NCI-H2029 treated with DMSO at 0.1 percent for 48 hours (cell line): ENCODE data around the gene APOB.

Experiments used
- DNase-seq: peaks from one replicate; lab custom pipeline; 2025; lab: John Stamatoyannopoulos, UW

APOB gene

GRCh38 chr2:21017748-21018276 is 26.1 kb downstream of the APOB start:
- DNase-seq, result no peak

- no peak for DNase-seq
Measured at GRCh38 chr2:21015281-21015645, 28.6 kb downstream of the APOB start.

- no peak for DNase-seq
Measured at GRCh38 chr2:21014364-21015280, 29.3 kb downstream of the APOB start.

GRCh38 chr2:21013043-21013816 is 30.6 kb downstream of the APOB start:
- DNase-seq, result no peak

- no peak for DNase-seq
Measured at GRCh38 chr2:21012557-21012937, 31.3 kb downstream of the APOB start.

- no peak for DNase-seq
Measured at GRCh38 chr2:21011876-21012556, 31.9 kb downstream of the APOB start.

- no peak for DNase-seq
Measured at GRCh38 chr2:21011453-21011852, 32.4 kb downstream of the APOB start.

GRCh38 chr2:21010813-21011439 is 32.9 kb downstream of the APOB start:
- DNase-seq, result no peak

- no peak for DNase-seq
Measured at GRCh38 chr2:21009662-21010225, 34.1 kb downstream of the APOB start.

- DNase-seq, result no peak
Measured at GRCh38 chr2:21008790-21009661, 34.8 kb downstream of the APOB start.

- no peak for DNase-seq
Measured at GRCh38 chr2:21008014-21008789, 35.7 kb downstream of the APOB start.

- DNase-seq, result no peak
Measured at GRCh38 chr2:21007129-21008013, 36.5 kb downstream of the APOB start.

- DNase-seq, result no peak
Measured at GRCh38 chr2:21006423-21007128, 37.3 kb downstream of the APOB start.

GRCh38 chr2:21005700-21006422 is 38.0 kb downstream of the APOB start:
- DNase-seq, result no peak

GRCh38 chr2:21005111-21005699 is 38.7 kb downstream of the APOB start:
- no peak for DNase-seq

GRCh38 chr2:21004181-21004572 is 39.7 kb downstream of the APOB start:
- no peak for DNase-seq

- DNase-seq, result no peak
Measured at GRCh38 chr2:21003572-21004180, 40.2 kb downstream of the APOB start.
